IMR-90 (cell line): ENCODE data around the gene EHF. TPM values are rescaled to one million over a fixed set of nuclear protein-coding genes. Genes with fewer than 3 reads are reported as not detected.

Experiments used
- ATAC-seq: fragments of 200-7000 bp; cut with Tn5 transposase; 2 replicates; pipeline ENCODE4 v1.9.1; 2020; ENCODE audit warnings: low read depth, mild to moderate bottlenecking, moderate library complexity
- BruUV-seq: library from RNA; stranded (reverse); fragments of 400-500 nt; replicated peaks from 2 replicates; lab custom pipeline; 2021; lab: Mats Ljungman, UMichigan
- CTCF ChIA-PET: fragments of 300-600 bp; formaldehyde crosslinking; extraction: SDS; loops from one replicate; lab custom pipeline; 2021; ENCODE audit warnings: antibody characterized with exemption; lab: Yijun Ruan, JAX
- POLR2A ChIA-PET: fragments of 300-600 bp; sonication (Branson Sonifier 250); formaldehyde crosslinking; loops from one replicate; lab custom pipeline; 2022; ENCODE audit warnings: antibody characterized with exemption; ENCODE audit not compliant: unreplicated experiment; lab: Charles Lee
- DNase-seq: peaks from one replicate; pipeline ENCODE4 v3.0.0; 2013
- H2AFZ ChIP-seq: replicated peaks from 2 replicates; pipeline ENCODE3; 2013; ENCODE audit warnings: low read length, mild to moderate bottlenecking; ENCODE audit not compliant: poor library complexity
- H2AK5ac ChIP-seq: 2 replicates; pipeline ENCODE4 v1.6.1; 2013; ENCODE audit warnings: low read depth, low read length, inconsistent platforms
- H2AK9ac ChIP-seq: replicated peaks from 2 replicates; pipeline ENCODE3; 2013; ENCODE audit warnings: mild to moderate bottlenecking, low read depth, low read length, moderate library complexity; ENCODE audit not compliant: poor library complexity
- H2BK120ac ChIP-seq: 2 replicates; pipeline ENCODE4 v1.6.1; 2013; ENCODE audit warnings: low read depth, low read length, inconsistent platforms
- H2BK15ac ChIP-seq: 3 replicates; pipeline ENCODE4 v1.6.1; 2013; ENCODE audit warnings: low read depth, low read length, inconsistent platforms
- H2BK20ac ChIP-seq: 2 replicates; pipeline ENCODE4 v1.6.1; 2013; ENCODE audit warnings: low read depth, mild to moderate bottlenecking, inconsistent platforms, low read length, moderate library complexity
- H2BK5ac ChIP-seq: 2 replicates; pipeline ENCODE4 v1.6.1; 2013; ENCODE audit warnings: mild to moderate bottlenecking, low read depth, low read length, inconsistent platforms; ENCODE audit not compliant: poor library complexity, severe bottlenecking
- H3K14ac ChIP-seq: replicated peaks from 2 replicates; pipeline ENCODE4 v1.6.1; 2013; ENCODE audit warnings: low read depth, low read length, inconsistent platforms
- H3K18ac ChIP-seq: 2 replicates; pipeline ENCODE4 v1.6.1; 2013; ENCODE audit warnings: low read depth, low read length, control low read depth
- H3K23ac ChIP-seq: 2 replicates; pipeline ENCODE4 v1.6.1; 2013; ENCODE audit warnings: low read depth, low read length, inconsistent platforms
- H3K27ac ChIP-seq: 2 replicates; pipeline ENCODE4 v1.5.1; 2013; ENCODE audit warnings: mild to moderate bottlenecking, control low read depth, low read length; ENCODE audit not compliant: insufficient read depth
- H3K27me3 ChIP-seq: 2 replicates; pipeline ENCODE4 v1.6.1; 2013; ENCODE audit warnings: low read length; ENCODE audit not compliant: control insufficient read depth, insufficient read depth
- H3K36me3 ChIP-seq: 2 replicates; pipeline ENCODE4 v1.6.1; 2013; ENCODE audit warnings: low read length, mixed read lengths; ENCODE audit not compliant: control insufficient read depth, insufficient read depth
- H3K4ac ChIP-seq: 2 replicates; pipeline ENCODE4 v1.6.1; 2013; ENCODE audit warnings: low read depth, low read length, inconsistent platforms
- H3K4me1 ChIP-seq: 2 replicates; pipeline ENCODE4 v1.6.1; 2013; ENCODE audit warnings: low read length, mixed read lengths; ENCODE audit not compliant: control insufficient read depth, insufficient read depth
- H3K4me2 ChIP-seq: 2 replicates; pipeline ENCODE4 v1.6.1; 2013; ENCODE audit warnings: low read depth, mild to moderate bottlenecking, control low read depth, low read length, moderate library complexity
- H3K4me3 ChIP-seq: 2 replicates; pipeline ENCODE4 v1.5.1; 2013; ENCODE audit warnings: low read depth, mild to moderate bottlenecking, control low read depth, low read length, moderate library complexity; ENCODE audit not compliant: insufficient read depth
- H3K56ac ChIP-seq: 2 replicates; pipeline ENCODE4 v1.6.1; 2013; ENCODE audit warnings: low read length, inconsistent platforms; ENCODE audit not compliant: insufficient read depth; ENCODE audit errors: extremely low read depth
- H3K79me1 ChIP-seq, 2 experiments: 2 replicates each; pipeline ENCODE4 v1.6.1; 2013; ENCODE audit warnings: low read length in 2 of 2, inconsistent platforms in 1 of 2, low read depth in 1 of 2
- H3K9ac ChIP-seq: 2 replicates; pipeline ENCODE4 v1.6.1; 2013; ENCODE audit warnings: low read depth, low read length, control low read depth
- H3K9me1 ChIP-seq: 2 replicates; pipeline ENCODE4 v1.6.1; 2013; ENCODE audit warnings: low read length, inconsistent platforms; ENCODE audit not compliant: insufficient read depth
- H3K9me3 ChIP-seq: 2 replicates; pipeline ENCODE4 v1.6.1; 2013; ENCODE audit warnings: low read length; ENCODE audit not compliant: control insufficient read depth, insufficient read depth
- H4K20me1 ChIP-seq: 2 replicates; pipeline ENCODE4 v1.6.1; 2013; ENCODE audit warnings: low read length, inconsistent platforms; ENCODE audit not compliant: insufficient read depth
- H4K5ac ChIP-seq: 2 replicates; pipeline ENCODE4 v1.6.1; 2013; ENCODE audit warnings: mild to moderate bottlenecking, low read depth, low read length, control low read depth
- H4K8ac ChIP-seq, 2 experiments: 2 replicates each; pipeline ENCODE4 v1.6.1; 2013; ENCODE audit warnings: low read depth in 2 of 2, low read length in 2 of 2, control low read depth in 1 of 2, inconsistent platforms in 1 of 2
- H4K91ac ChIP-seq: 2 replicates; pipeline ENCODE4 v1.6.1; 2013; ENCODE audit warnings: low read depth, low read length, inconsistent platforms; ENCODE audit not compliant: insufficient read depth
- CEBPB ChIP-seq: IDR thresholded peaks from 2 replicates; pipeline ENCODE4 v1.6.1; 2012; ENCODE audit warnings: low read depth, low read length, improper control_type of control experiment
- CHD1 ChIP-seq: IDR thresholded peaks from 2 replicates; pipeline ENCODE4 v1.6.1; 2012; ENCODE audit warnings: low read depth, low read length, improper control_type of control experiment
- FOS ChIP-seq: fragments of 150-350 bp; IDR thresholded peaks from 2 replicates; pipeline ENCODE4 v1.6.1; 2016; ENCODE audit warnings: low read depth, low read length
- MXI1 ChIP-seq: IDR thresholded peaks from 2 replicates; pipeline ENCODE4 v1.6.1; 2012; ENCODE audit warnings: low read depth, mild to moderate bottlenecking, low read length, moderate library complexity, borderline replicate concordance
- RCOR1 ChIP-seq: IDR thresholded peaks from 2 replicates; pipeline ENCODE4 v1.6.1; 2012; ENCODE audit warnings: mild to moderate bottlenecking, low read length, improper control_type of control experiment; ENCODE audit not compliant: insufficient replicate concordance
- RFX5 ChIP-seq: IDR thresholded peaks from 2 replicates; pipeline ENCODE4 v1.8.0; 2012; ENCODE audit warnings: low read depth, mild to moderate bottlenecking, low read length, moderate library complexity
- WGBS, 2 experiments: methylation state at CpG; one replicate each; pipeline versions ENCODE4 v1.1.5 to v1.1.7; 2013; ENCODE audit warnings: missing lambda C conversion rate in 2 of 2; ENCODE audit not compliant: insufficient read length in 1 of 2; ENCODE audit errors: extremely low coverage in 2 of 2; 5-methylcytosine and 5-hydroxymethylcytosine counted together
- dilution Hi-C: fragments of 300-500 bp; cut with HindIII; formaldehyde crosslinking; loops from one replicate; pipeline ENCODE4 v1.14.3; 2018; ENCODE audit warnings: low sequenced_read_pairs; ENCODE audit not compliant: unreplicated experiment
- in situ Hi-C: fragments of 300-500 bp; cut with MboI; formaldehyde crosslinking; loops from 3 replicates; pipeline ENCODE4 v1.14.3; 2019; ENCODE audit warnings: low sequenced_read_pairs, inconsistent platforms, mixed read lengths
- intact Hi-C: fragments of 100-400 bp; cut with micrococcal nuclease; formaldehyde crosslinking; loops from 2 replicates; pipeline ENCODE4 v1.10.0; 2022
- polyA plus RNA-seq, 3 experiments: library from polyadenylated mRNA; depleted of rRNA; stranded (reverse); fragments of >200 nt; gene quantifications; 2 replicates each; pipeline ENCODE4 v1.2.3, GENCODE V29; 2012; ENCODE audit warnings: low replicate concordance in 1 of 3
- total RNA-seq: library from RNA; depleted of rRNA; stranded (reverse); fragments of >200 nt; gene quantifications from 2 replicates; pipeline ENCODE4 v1.2.3, GENCODE V29; 2012

The EHF gene
- total and polyA plus RNA-seq, 2 of the 4 experiments (the other 2 are of a cell fraction): under 0.01 TPM; not detected in 1

- Histone ChIP-seq H2AK5ac (peak overlapping the region; percentile 74), H3K79me1 (no peaks in the 10 kb centered on the region), H4K20me1 (no peaks in the 10 kb centered on the region), H3K4me1 (peaks cover 10% of the 10 kb centered on the region), H3K4me2 (peak overlapping the region; percentile 4; the same call in 1 of the 2 replicates), H3K4me3 (no peak overlapping the region), H4K91ac (peak overlapping the region; percentile 86), H2BK120ac (peak overlapping the region; percentile 96), H3K9ac (no peak overlapping the region; the same call in 1 of the 2 replicates), H3K27me3 (no peaks in the 10 kb centered on the region), H3K23ac (peak overlapping the region; percentile 82), H2AK9ac (peak overlapping the region; percentile 49), H4K8ac (peak overlapping the region; percentile 38 to 86), H2AFZ (peak overlapping the region; percentile 73), H2BK5ac (peak overlapping the region; percentile 85), H3K9me3 (no peaks in the 10 kb centered on the region), H2BK15ac (peak overlapping the region; percentile 86; the same call in 2 of the 3 replicates), H3K36me3 (no peaks in the 10 kb centered on the region), H3K18ac (peak overlapping the region; percentile 70; the same call in 1 of the 2 replicates), H3K4ac (peak overlapping the region; percentile 93), H3K9me1 (peaks cover 17% of the 10 kb centered on the region), H3K27ac (peak overlapping the region; percentile 57), H3K14ac (peak overlapping the region; percentile 79), H3K56ac (peak overlapping the region; percentile 88), H4K5ac (peak overlapping the region; percentile 36; the same call in 1 of the 2 replicates), H2BK20ac (peak overlapping the region; percentile 96)
- DNase-seq: peak; percentile 97
- peak; percentile 59 for ATAC-seq
- ChIA-PET POLR2A (interaction anchor here (0.5 to 1.2 kb wide), 2 partner anchors 11 to 175 kb away, joined by 3 read pairs; no protein-coding TSS in a partner anchor), CTCF (interaction anchor here (1.8 kb wide), 1 partner anchor 69 kb away, joined by 14 read pairs; no protein-coding TSS in a partner anchor)
- WGBS, 2 experiments: 0% methylated on average over 1 of the region's 2 CpGs; no CpG with 5 or more reads in 1 of the 2 experiments
- in situ Hi-C loops: no loop called here
- intact Hi-C loops: no loop called here
- BruUV-seq: no TSS peak
- peak; percentile 33 for TF ChIP-seq RCOR1
- TF ChIP-seq FOS: peak; percentile 70
- TF ChIP-seq RFX5: no peak
- TF ChIP-seq CEBPB: no peak
- TF ChIP-seq MXI1: no peak
- TF ChIP-seq CHD1: no peak
- dilution Hi-C loops: no loop called here
Observed at GRCh38 chr11:34655335-34656008, 34.6 kb downstream of the EHF start.
